Measurements from ENCODE around the gene U2SURP. TPM values are rescaled to one million over a fixed set of nuclear protein-coding genes. Genes with fewer than 3 reads are reported as not detected.
"Not testable (repeated sequence)": the region's sequence is repeated elsewhere in the genome, so short reads cannot be mapped to it uniquely, and the experiment has no call there.

The U2SURP gene
- total and polyA plus RNA-seq, 4 donors = 12.3 to 102 (median 62.0) TPM

GRCh38 chr3:143066033-143066432 lies 64.7 kb downstream of the U2SURP start:
- no peak for DNase-seq
- H3K9me3 ChIP-seq (ENCODE audit: control insufficient read depth, low read length) = no peaks in the 10 kb centered on the region
- intact Hi-C loops (cut with DNase I) = no loop called here
- H3K36me3 ChIP-seq (ENCODE audit: control insufficient read depth in 1 of 2, insufficient read depth in 2 of 2, low read length in 1 of 2) = peaks cover 0 to 2% of the 10 kb centered on the region in 2 donors
- ATAC-seq (ENCODE audit: low FRiP score) = no peak
- peaks cover 0 to 4% of the 10 kb centered on the region in 2 donors for H3K4me1 ChIP-seq (ENCODE audit: control insufficient read depth in 1 of 2, insufficient read depth in 2 of 2, low read length in 2 of 2)
- H3K27ac ChIP-seq (ENCODE audit: low read depth in 1 of 2, low read length in 2 of 2) = no peak overlapping the region
- 64 to 80% methylated on average over 4 of the region's 4 CpGs for WGBS, 2 donors
- no peaks in the 10 kb centered on the region for H3K27me3 ChIP-seq (ENCODE audit: control insufficient read depth in 1 of 2, insufficient read depth in 2 of 2, low read length in 1 of 2)
- H3K4me3 ChIP-seq (ENCODE audit: low read length in 2 of 2) = no peak overlapping the region

GRCh38 chr3:143067201-143067600 lies 65.8 kb downstream of the U2SURP start:
- intact Hi-C loops (cut with DNase I) = no loop called here
- DNase-seq (no peak), ATAC-seq (ENCODE audit: low FRiP score) (no peak)
- peaks cover 0 to 4% of the 10 kb centered on the region in 2 donors for H3K4me1 ChIP-seq (ENCODE audit: control insufficient read depth in 1 of 2, insufficient read depth in 2 of 2, low read length in 2 of 2)
- no peak overlapping the region for H3K27ac ChIP-seq (ENCODE audit: low read depth in 1 of 2, low read length in 2 of 2)
- H3K9me3 ChIP-seq (ENCODE audit: control insufficient read depth, low read length) = no peaks in the 10 kb centered on the region
- no peaks in the 10 kb centered on the region for H3K27me3 ChIP-seq (ENCODE audit: control insufficient read depth in 1 of 2, insufficient read depth in 2 of 2, low read length in 1 of 2)
- WGBS, 2 donors = 55 to 71% methylated on average over 3 of the region's 3 CpGs
- H3K4me3 ChIP-seq (ENCODE audit: low read length in 2 of 2) = no peak overlapping the region
- H3K36me3 ChIP-seq (ENCODE audit: control insufficient read depth in 1 of 2, insufficient read depth in 2 of 2, low read length in 1 of 2) = peaks cover 0 to 2% of the 10 kb centered on the region in 2 donors

GRCh38 chr3:143068059-143068458 lies 66.7 kb downstream of the U2SURP start:
- H3K9me3 ChIP-seq (ENCODE audit: control insufficient read depth, low read length) = no peaks in the 10 kb centered on the region
- DNase-seq = no peak
- H3K27ac ChIP-seq (ENCODE audit: low read depth in 1 of 2, low read length in 2 of 2) = no peak overlapping the region
- intact Hi-C loops (cut with DNase I) = no loop called here
- ATAC-seq (ENCODE audit: low FRiP score) = no peak
- 87 to 88% methylated on average over 5 of the region's 5 CpGs for WGBS, 2 donors
- no peaks in the 10 kb centered on the region for H3K27me3 ChIP-seq (ENCODE audit: control insufficient read depth in 1 of 2, insufficient read depth in 2 of 2, low read length in 1 of 2)
- H3K4me1 ChIP-seq (ENCODE audit: control insufficient read depth in 1 of 2, insufficient read depth in 2 of 2, low read length in 2 of 2) = peaks cover 0 to 4% of the 10 kb centered on the region in 2 donors
- H3K36me3 ChIP-seq (ENCODE audit: control insufficient read depth in 1 of 2, insufficient read depth in 2 of 2, low read length in 1 of 2) = peaks cover 0 to 1% of the 10 kb centered on the region in 2 donors
- H3K4me3 ChIP-seq (ENCODE audit: low read length in 2 of 2) = no peak overlapping the region

- H3K27ac ChIP-seq (ENCODE audit: low read depth in 1 of 2, low read length in 2 of 2) = no peak overlapping the region
- no peak for DNase-seq
- intact Hi-C loops (cut with DNase I) = no loop called here
Measured at GRCh38 chr3:143070977-143071551, 69.7 kb downstream of the U2SURP start.

GRCh38 chr3:143071776-143072175 lies 70.4 kb downstream of the U2SURP start:
- no peak overlapping the region for H3K4me3 ChIP-seq (ENCODE audit: low read length in 2 of 2)
- WGBS, 2 donors = 91 to 95% methylated on average over 6 of the region's 6 CpGs
- H3K27ac ChIP-seq (ENCODE audit: low read depth in 1 of 2, low read length in 2 of 2) = no peak overlapping the region
- H3K27me3 ChIP-seq (ENCODE audit: control insufficient read depth in 1 of 2, insufficient read depth in 2 of 2, low read length in 1 of 2) = no peaks in the 10 kb centered on the region
- no peaks in the 10 kb centered on the region for H3K9me3 ChIP-seq (ENCODE audit: control insufficient read depth, low read length)
- intact Hi-C loops (cut with DNase I) = no loop called here
- ATAC-seq (ENCODE audit: low FRiP score) (no peak), DNase-seq (no peak)
- H3K36me3 ChIP-seq (ENCODE audit: control insufficient read depth in 1 of 2, insufficient read depth in 2 of 2, low read length in 1 of 2) = no peaks in the 10 kb centered on the region
- peaks cover 0 to 2% of the 10 kb centered on the region in 2 donors for H3K4me1 ChIP-seq (ENCODE audit: control insufficient read depth in 1 of 2, insufficient read depth in 2 of 2, low read length in 2 of 2)

More at GRCh38 chr3:143070977-143071551, 69.7 kb downstream of the U2SURP start:
- peaks cover 0 to 4% of the 10 kb centered on the region in 2 donors for H3K4me1 ChIP-seq (ENCODE audit: control insufficient read depth in 1 of 2, insufficient read depth in 2 of 2, low read length in 2 of 2)
- H3K9me3 ChIP-seq (ENCODE audit: control insufficient read depth, low read length) = no peaks in the 10 kb centered on the region
- WGBS, 2 donors = 72 to 86% methylated on average over 3 of the region's 3 CpGs
- H3K27me3 ChIP-seq (ENCODE audit: control insufficient read depth in 1 of 2, insufficient read depth in 2 of 2, low read length in 1 of 2) = no peaks in the 10 kb centered on the region
- no peaks in the 10 kb centered on the region for H3K36me3 ChIP-seq (ENCODE audit: control insufficient read depth in 1 of 2, insufficient read depth in 2 of 2, low read length in 1 of 2)
- no peak overlapping the region for H3K4me3 ChIP-seq (ENCODE audit: low read length in 2 of 2)
- ATAC-seq (ENCODE audit: low FRiP score) = no peak

GRCh38 chr3:143072298-143073020 lies 71.1 kb downstream of the U2SURP start:
- ATAC-seq (ENCODE audit: low FRiP score); H3K36me3 ChIP-seq (ENCODE audit: control insufficient read depth in 1 of 2, insufficient read depth in 2 of 2, low read length in 1 of 2); H3K27me3 ChIP-seq (ENCODE audit: control insufficient read depth in 1 of 2, insufficient read depth in 2 of 2, low read length in 1 of 2); H3K27ac ChIP-seq (ENCODE audit: low read depth in 1 of 2, low read length in 2 of 2); H3K4me3 ChIP-seq (ENCODE audit: low read length in 2 of 2); H3K4me1 ChIP-seq (ENCODE audit: control insufficient read depth in 1 of 2, insufficient read depth in 2 of 2, low read length in 2 of 2); intact Hi-C loops (cut with DNase I); H3K9me3 ChIP-seq (ENCODE audit: control insufficient read depth, low read length); DNase-seq: not testable (repeated sequence)
- 94 to 96% methylated on average over 12 of the region's 12 CpGs for WGBS, 2 donors

- DNase-seq; H3K36me3 ChIP-seq (ENCODE audit: control insufficient read depth in 1 of 2, insufficient read depth in 2 of 2, low read length in 1 of 2); H3K4me1 ChIP-seq (ENCODE audit: control insufficient read depth in 1 of 2, insufficient read depth in 2 of 2, low read length in 2 of 2); ATAC-seq (ENCODE audit: low FRiP score); H3K4me3 ChIP-seq (ENCODE audit: low read length in 2 of 2); H3K9me3 ChIP-seq (ENCODE audit: control insufficient read depth, low read length); H3K27me3 ChIP-seq (ENCODE audit: control insufficient read depth in 1 of 2, insufficient read depth in 2 of 2, low read length in 1 of 2); H3K27ac ChIP-seq (ENCODE audit: low read depth in 1 of 2, low read length in 2 of 2); intact Hi-C loops (cut with DNase I): not testable (repeated sequence)
- WGBS, 2 donors = 89 to 90% methylated on average over 12 to 14 of the region's 15 CpGs
Measured at GRCh38 chr3:143073541-143073940, 72.2 kb downstream of the U2SURP start.

- H3K36me3 ChIP-seq (ENCODE audit: control insufficient read depth in 1 of 2, insufficient read depth in 2 of 2, low read length in 1 of 2); H3K4me3 ChIP-seq (ENCODE audit: low read length in 2 of 2); ATAC-seq (ENCODE audit: low FRiP score); DNase-seq; H3K27ac ChIP-seq (ENCODE audit: low read depth in 1 of 2, low read length in 2 of 2); H3K9me3 ChIP-seq (ENCODE audit: control insufficient read depth, low read length); H3K4me1 ChIP-seq (ENCODE audit: control insufficient read depth in 1 of 2, insufficient read depth in 2 of 2, low read length in 2 of 2); intact Hi-C loops (cut with DNase I); H3K27me3 ChIP-seq (ENCODE audit: control insufficient read depth in 1 of 2, insufficient read depth in 2 of 2, low read length in 1 of 2): not testable (repeated sequence)
- 89 to 93% methylated on average over 5 of the region's 5 CpGs for WGBS, 2 donors
Measured at GRCh38 chr3:143073983-143074382, 72.6 kb downstream of the U2SURP start.

GRCh38 chr3:143078883-143079282 lies 77.5 kb downstream of the U2SURP start:
- H3K9me3 ChIP-seq (ENCODE audit: control insufficient read depth, low read length) = no peaks in the 10 kb centered on the region
- no peaks in the 10 kb centered on the region for H3K4me1 ChIP-seq (ENCODE audit: control insufficient read depth in 1 of 2, insufficient read depth in 2 of 2, low read length in 2 of 2)
- H3K36me3 ChIP-seq (ENCODE audit: control insufficient read depth in 1 of 2, insufficient read depth in 2 of 2, low read length in 1 of 2) = no peaks in the 10 kb centered on the region
- H3K27ac ChIP-seq (ENCODE audit: low read depth in 1 of 2, low read length in 2 of 2) = no peak overlapping the region
- no peak overlapping the region for H3K4me3 ChIP-seq (ENCODE audit: low read length in 2 of 2)
- no peaks in the 10 kb centered on the region for H3K27me3 ChIP-seq (ENCODE audit: control insufficient read depth in 1 of 2, insufficient read depth in 2 of 2, low read length in 1 of 2)
- ATAC-seq (ENCODE audit: low FRiP score) (no peak), DNase-seq (no peak)
- 64 to 74% methylated on average over 4 of the region's 4 CpGs for WGBS, 2 donors
- intact Hi-C loops (cut with DNase I) = no loop called here

Measured in aorta (tissue), 5 donors.